ENCODE data around the gene RELN. TPM values are rescaled to one million over a fixed set of nuclear protein-coding genes. Genes with fewer than 3 reads are reported as not detected.

RELN gene
- total RNA-seq, 1 experiment from 2014 or later, result 0.20 TPM

- BruUV-seq (replicated peaks), result no TSS peak
- no peaks in the 10 kb centered on the region for H3K79me2 ChIP-seq (ENCODE audit: insufficient read depth, low read length)
- H3K4me3 ChIP-seq (replicated peaks in 1 of 2; ENCODE audit: low read depth in 1 of 2, low read length in 2 of 2), result no peak overlapping the region
- H3K9me3 ChIP-seq (ENCODE audit: control insufficient read depth in 1 of 2, insufficient read depth in 1 of 2, low read depth in 1 of 2, low read length in 2 of 2), result no peaks in the 10 kb centered on the region
- peaks cover 13% of the 10 kb centered on the region for H3K27me3 ChIP-seq (ENCODE audit: insufficient read depth, low read length)
- H3K9ac ChIP-seq (ENCODE audit: low read length), result no peak overlapping the region
- CTCF ChIA-PET, result no interaction called here
- H3K4me1 ChIP-seq (ENCODE audit: control insufficient read depth in 1 of 2, insufficient read depth in 2 of 2, low read length in 2 of 2), result no peaks in the 10 kb centered on the region
- no peak overlapping the region for H3K4me2 ChIP-seq (ENCODE audit: low read length)
- no peak overlapping the region for H3K27ac ChIP-seq (ENCODE audit: low read depth, low read length)
- H2AFZ ChIP-seq (ENCODE audit: low read depth, low read length, poor library complexity, severe bottlenecking), result no peak overlapping the region
- ATAC-seq (no peak), DNase-seq (ENCODE audit: low read depth, low spot score) (no peak)
- no peaks in the 10 kb centered on the region for H4K20me1 ChIP-seq (ENCODE audit: insufficient read depth)
- TF ChIP-seq SIN3A (IDR thresholded peaks at IDR 0.05; ENCODE audit: low read depth) (no peak), ELF1 (IDR thresholded peaks at IDR 0.05; ENCODE audit: borderline replicate concordance, low read depth) (no peak), MAX (IDR thresholded peaks at IDR 0.05) (no peak), JUND (IDR thresholded peaks at IDR 0.05) (no peak), TCF7L2 (IDR thresholded peaks at IDR 0.05; ENCODE audit: borderline replicate concordance, extremely low read depth, insufficient read depth, insufficient read length) (no peak), EZH2 (IDR thresholded peaks at IDR 0.05) (no peak), ZNF274 (IDR thresholded peaks at IDR 0.05; ENCODE audit: low read depth, low read length) (no peak), RAD21 (IDR thresholded peaks at IDR 0.05; ENCODE audit: low read depth) (no peak), SRF (IDR thresholded peaks at IDR 0.05; ENCODE audit: low read depth) (no peak), REST (IDR thresholded peaks at IDR 0.05; ENCODE audit: low read depth) (no peak), ATF3 (IDR thresholded peaks at IDR 0.05) (no peak), CEBPB (IDR thresholded peaks at IDR 0.05; ENCODE audit: low read depth) (no peak), POLR2AphosphoS5 (IDR thresholded peaks at IDR 0.05; ENCODE audit: low read depth, low read length) (no peak)
- POLR2A ChIA-PET, result no interaction called here
- RAD21 ChIA-PET (ENCODE audit: low non-redundant PET in 1 of 2, low total read pairs in 2 of 2, uncharacterized antibody in 2 of 2, unreplicated experiment in 2 of 2), result no interaction called here
- H3K9me2 ChIP-seq (ENCODE audit: insufficient read depth), result no peaks in the 10 kb centered on the region
- H3K36me3 ChIP-seq (ENCODE audit: control insufficient read depth in 1 of 2, insufficient read depth in 2 of 2, low read length in 2 of 2), result no peaks in the 10 kb centered on the region
- intact Hi-C loops (cut with micrococcal nuclease), result no loop called here
Observed at GRCh38 chr7:104033837-104034236, 44.4 kb upstream of the RELN start.

Data from HCT116 (cell line).